ENCODE results near the gene PHKA2. TPM values are rescaled to one million over a fixed set of nuclear protein-coding genes. Genes with fewer than 3 reads are reported as not detected.

Gene PHKA2
- total and polyA plus RNA-seq, 10 of the 15 experiments (the other 5 are each of a cell fraction or from before 2014, with no cell fraction given), result 1.4 to 25.6 (median 15.4) TPM

GRCh38 chrX:18917831-18918230 lies 66.1 kb downstream of the PHKA2 start (continued):
- TF ChIP-seq BCLAF1 (IDR thresholded peaks at IDR 0.05) (no peak), JUNB (IDR thresholded peaks at IDR 0.05) (no peak), POLR2A (IDR thresholded peaks at IDR 0.05; ENCODE audit: low read depth, low read length) (no peak)

GRCh38 chrX:18906286-18906685 lies 77.6 kb downstream of the PHKA2 start:
- ChIA-PET SMC1A (ENCODE audit: uncharacterized antibody, unreplicated experiment) (no interaction called here), CTCF (no interaction called here), RAD21 (ENCODE audit: unreplicated experiment) (no interaction called here), POLR2A (no interaction called here)
- intact Hi-C loops (cut with micrococcal nuclease; ENCODE audit: unreplicated experiment), result no loop called here
- Histone ChIP-seq H3K9ac (ENCODE audit: control insufficient read depth, insufficient read depth, low read length) (no peak overlapping the region), H3K4me1 (ENCODE audit: control insufficient read depth, insufficient read depth, low read length) (no peaks in the 10 kb centered on the region), H3K79me2 (ENCODE audit: control insufficient read depth, insufficient read depth, low read length) (no peaks in the 10 kb centered on the region), H3K27ac (ENCODE audit: control insufficient read depth, insufficient read depth) (no peak overlapping the region), H3K4me3 (no peak overlapping the region), H4K20me1 (ENCODE audit: control insufficient read depth, insufficient read depth) (no peaks in the 10 kb centered on the region), H3K4me2 (ENCODE audit: control insufficient read depth, insufficient read depth) (no peak overlapping the region), H3K27me3 (replicated peaks in 1 of 2; ENCODE audit: control insufficient read depth in 2 of 2, insufficient read depth in 2 of 2, low read length in 1 of 2) (no peaks in the 10 kb centered on the region), H2AFZ (ENCODE audit: control insufficient read depth, low read depth, low read length) (no peak overlapping the region), H3K36me3 (ENCODE audit: control insufficient read depth in 2 of 2, insufficient read depth in 2 of 2, low read length in 1 of 2) (peaks cover 0 to 1% of the 10 kb centered on the region in 2 experiments; a peak in 2 of 4 replicates), H3K9me3 (replicated peaks; ENCODE audit: control insufficient read depth, insufficient read depth, low read length) (no peaks in the 10 kb centered on the region)
- no peak for ATAC-seq
- in situ Hi-C loops (cut with MboI), result no loop called here
- FAIRE-seq, result no peak
- DNase-seq (ENCODE audit: low read depth, low spot score), result no peak
- 70% methylated on average over 9 of the region's 12 CpGs for WGBS (ENCODE audit: insufficient coverage, insufficient replicate concordance, low lambda C conversion rate, missing lambda C conversion rate)
- BruUV-seq (replicated peaks), result no TSS peak
- TF ChIP-seq STAT1 (conservative IDR thresholded peaks at IDR 0.05), result no peak
- no peak for TF ChIP-seq POU2F2 (IDR thresholded peaks at IDR 0.05; ENCODE audit: borderline replicate concordance, low read depth, low read length)
- no peak for TF ChIP-seq RCOR1 (conservative IDR thresholded peaks at IDR 0.05; ENCODE audit: low read depth, low read length)
- no peak for TF ChIP-seq BCL3 (IDR thresholded peaks at IDR 0.05; ENCODE audit: borderline replicate concordance, insufficient read depth, low read depth, low read length, poor library complexity, severe bottlenecking)
- TF ChIP-seq SRF (IDR thresholded peaks at IDR 0.05; ENCODE audit: low read depth in 2 of 2, low read length in 2 of 2), result no peak
- no peak for TF ChIP-seq RUNX3 (IDR thresholded peaks at IDR 0.05; ENCODE audit: low read length)
- TF ChIP-seq TCF3 (IDR thresholded peaks at IDR 0.05; ENCODE audit: borderline replicate concordance, insufficient read depth, low read depth, low read length), result no peak
- no peak for TF ChIP-seq DPF2 (IDR thresholded peaks at IDR 0.05)
- no peak for TF ChIP-seq IRF3 (IDR thresholded peaks at IDR 0.05)
- no peak for TF ChIP-seq BMI1 (IDR thresholded peaks at IDR 0.05; ENCODE audit: borderline replicate concordance)
- TF ChIP-seq EED (IDR thresholded peaks at IDR 0.05; ENCODE audit: low read depth), result no peak
- TF ChIP-seq CEBPZ (IDR thresholded peaks at IDR 0.05; ENCODE audit: low read depth, low read length), result no peak
- TF ChIP-seq NRF1 (conservative IDR thresholded peaks at IDR 0.05; ENCODE audit: low read depth, low read length), result no peak

Data from GM12878 (cell line).